Motor neuron (in vitro differentiated cells): ENCODE results near the gene CACNA1S. TPM values are rescaled to one million over a fixed set of nuclear protein-coding genes. Genes with fewer than 3 reads are reported as not detected.
A peak's percentile ranks its signal among the peaks of the same experiment; 100 is the strongest.

Source experiments
- ATAC-seq, 8 experiments: fragments of 200-7000 bp; cut with Tn5 transposase; replicated peaks in 6 of 8; 2 replicates each; pipeline ENCODE4 v1.8.0; 2021; ENCODE audit warnings: mild to moderate bottlenecking in 8 of 8, moderate library complexity in 8 of 8
- H3K27ac ChIP-seq, 2 donors: fragments of 250-450 bp; sonication (Bioruptor Pico); 2 replicates each; pipeline ENCODE4 v1.9.0; 2021; ENCODE audit warnings: antibody characterized with exemption in 2 of 2, mild to moderate bottlenecking in 2 of 2, moderate library complexity in 1 of 2
- H3K4me1 ChIP-seq, 2 donors: fragments of 250-450 bp; sonication (Bioruptor Pico); replicated peaks in 1 of 2; 2 replicates each; pipeline ENCODE4 v1.6.1; 2021; ENCODE audit warnings: antibody characterized with exemption in 2 of 2, mild to moderate bottlenecking in 2 of 2, moderate library complexity in 1 of 2
- H3K4me3 ChIP-seq, 5 donors: fragments of 250-450 bp; sonication (Bioruptor Pico); 2 replicates each; pipeline ENCODE4 v1.9.0; 2021; ENCODE audit warnings: antibody characterized with exemption in 5 of 5, mild to moderate bottlenecking in 5 of 5, moderate library complexity in 4 of 5
- WGBS, 10 experiments: fragments of 450-650 bp; shearing (Covaris generic); methylation state at CpG; one replicate each; pipeline ENCODE4 v1.0.0; 2022; 5-methylcytosine and 5-hydroxymethylcytosine counted together
- in situ Hi-C, 9 experiments: fragments of 400-800 bp; cut with MboI; loops; one replicate each; pipeline ENCODE4 v1.15.0; 2021; ENCODE audit warnings: low sequenced_read_pairs in 9 of 9, low pct_unique_long_range_greater_than_20kb in 2 of 9; ENCODE audit not compliant: unreplicated experiment in 9 of 9
- total RNA-seq, 8 experiments: library from RNA; unstranded; fragments of 300-600 nt; gene quantifications; 2 replicates each; pipeline versions ENCODE4 v1.2.3 to v1.2.4, GENCODE V29; 2022

Gene CACNA1S
- total RNA-seq, 8 experiments from 2014 or later: under 0.01 to 0.09 (median 0.04) TPM; not detected in 4

GRCh38 chr1:201110138-201110537, 2.1 kb downstream of the CACNA1S start:
- Histone ChIP-seq H3K4me3 (no peak overlapping the region), H3K27ac (no peak overlapping the region), H3K4me1 (peaks cover 23 to 30% of the 10 kb centered on the region in 2 donors)
- no peak for ATAC-seq
- in situ Hi-C loops: loop anchor here in 8 of 9 experiments (10.0 to 25.0 kb wide), 4 partner anchors 123 to 148 kb away; no protein-coding TSS in a partner anchor
- WGBS, 10 experiments: 72 to 100% (median 97%) methylated on average over 1 to 5 of the region's 10 CpGs; no CpG with 5 or more reads in 6 of the 10 experiments

DNA sequence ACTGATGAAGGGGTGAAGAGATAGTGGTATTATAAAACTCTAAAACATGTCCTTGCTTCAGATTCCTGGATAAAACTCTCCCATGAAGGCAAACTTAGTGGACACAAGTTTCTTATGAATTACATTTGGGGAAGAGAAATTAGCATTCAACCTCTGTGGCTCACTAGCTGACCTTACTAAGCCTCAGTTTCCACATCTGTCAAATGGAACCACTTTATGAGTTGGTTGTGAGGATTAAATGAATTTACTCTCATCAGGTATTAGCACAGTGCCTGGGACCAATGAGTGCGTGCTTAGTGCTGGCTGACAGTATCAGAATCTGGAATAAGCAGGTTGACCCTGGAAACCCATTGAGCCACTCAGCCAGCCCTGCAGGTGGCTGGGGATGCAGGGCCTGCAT, 2.6 kb downstream of the CACNA1S start:
- in situ Hi-C loops: loop anchor here in 8 of 9 experiments (10.0 to 25.0 kb wide), 4 partner anchors 122 to 147 kb away; no protein-coding TSS in a partner anchor
- 80 to 100% (median 100%) methylated on average over 1 of the region's 1 CpG; no CpG with 5 or more reads in 7 of the 10 experiments for WGBS, 10 experiments

DNA sequence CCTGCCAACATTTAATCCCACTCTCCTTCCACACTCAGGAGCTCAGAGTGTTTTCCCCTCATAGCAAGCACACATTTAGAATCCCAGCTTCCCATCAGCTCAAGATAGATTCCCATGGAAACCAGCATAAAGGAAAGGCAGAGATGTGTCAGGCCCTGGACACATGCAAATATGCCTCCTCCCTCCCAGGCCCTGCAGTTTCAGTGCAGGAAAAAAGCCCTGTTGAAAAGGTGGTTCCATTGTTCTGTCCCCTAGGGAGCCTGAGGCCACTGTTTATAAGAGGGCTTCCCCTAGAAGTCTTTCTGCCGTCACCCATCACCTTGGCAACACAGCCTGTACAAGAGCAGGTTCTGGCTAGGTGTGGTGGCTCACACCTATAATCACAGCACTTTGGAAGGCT, 3.6 kb downstream of the CACNA1S start:
- WGBS, 10 experiments: 0 to 17% (median 8%) methylated on average over 1 of the region's 1 CpG; no CpG with 5 or more reads in 7 of the 10 experiments
- Histone ChIP-seq H3K27ac (peak overlapping the region; percentile 36 to 51), H3K4me3 (no peak overlapping the region), H3K4me1 (peaks cover 23 to 30% of the 10 kb centered on the region in 2 donors)
- in situ Hi-C loops: loop anchor here in 3 of 9 experiments (25.0 kb wide), 2 partner anchors 121 to 146 kb away; no protein-coding TSS in a partner anchor
- peak in 7 of 8 experiments; percentile 52 to 97 (median 96) for ATAC-seq

More for the DNA sequence above, 2.6 kb downstream of the CACNA1S start:
- Histone ChIP-seq H3K4me1 (peaks cover 23 to 28% of the 10 kb centered on the region in 2 donors), H3K4me3 (no peak overlapping the region), H3K27ac (no peak overlapping the region)
- ATAC-seq: no peak

DNA sequence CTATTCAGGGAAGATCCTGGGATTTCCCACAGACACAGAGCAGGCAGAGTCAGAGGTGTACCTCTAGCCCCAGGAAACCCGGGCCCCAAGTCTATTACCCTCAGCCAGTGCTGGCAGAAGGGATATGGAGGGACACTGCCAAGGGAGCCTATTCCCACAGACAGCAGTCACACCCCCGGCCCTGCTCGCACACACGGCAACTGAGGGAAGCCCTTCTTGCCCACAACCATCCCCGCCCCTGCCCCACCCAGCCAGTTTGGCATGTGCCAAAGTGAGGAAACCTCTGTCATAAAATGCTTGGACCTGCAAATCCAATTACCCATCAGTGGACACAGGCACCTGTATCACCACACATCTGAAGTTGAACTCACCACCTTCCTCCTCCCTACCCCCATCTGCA, 6.5 kb downstream of the CACNA1S start:
- Histone ChIP-seq H3K4me3 (no peak overlapping the region), H3K27ac (no peak overlapping the region), H3K4me1 (peaks cover 25 to 27% of the 10 kb centered on the region in 2 donors)
- WGBS, 10 experiments: 60 to 97% (median 93%) methylated on average over 1 to 4 of the region's 5 CpGs; no CpG with 5 or more reads in 7 of the 10 experiments
- no peak for ATAC-seq
- in situ Hi-C loops: loop anchor here in 3 of 9 experiments (25.0 kb wide), 2 partner anchors 118 to 143 kb away; no protein-coding TSS in a partner anchor

DNA sequence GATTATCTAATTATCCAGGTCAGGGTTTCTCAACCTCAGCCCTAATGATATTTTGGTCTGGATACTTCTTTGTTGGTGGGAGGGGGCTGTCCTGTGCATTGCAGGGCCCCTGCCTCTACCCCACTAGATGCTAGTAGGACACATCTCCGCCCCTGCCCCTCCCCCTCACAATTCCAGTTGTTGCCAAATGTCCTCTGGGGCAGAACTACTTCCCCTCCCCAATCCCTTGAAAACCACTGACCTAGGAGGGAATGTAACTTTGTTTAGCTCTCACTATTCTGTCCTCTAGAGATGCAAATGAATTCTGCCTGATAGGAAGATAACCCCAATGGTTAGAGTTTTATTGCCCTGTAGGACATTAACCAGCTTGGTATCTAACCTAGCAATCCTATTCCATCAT, 8.1 kb downstream of the CACNA1S start:
- no peak overlapping the region for H3K27ac ChIP-seq
- peaks cover 40 to 42% of the 10 kb centered on the region in 2 donors for H3K4me1 ChIP-seq
- WGBS, 10 experiments: 0% methylated on average over 1 of the region's 1 CpG; no CpG with 5 or more reads in 9 of the 10 experiments
- H3K4me3 ChIP-seq: no peak overlapping the region
- ATAC-seq: no peak
- in situ Hi-C loops: loop anchor here in 3 of 9 experiments (25.0 kb wide), 2 partner anchors 117 to 142 kb away; no protein-coding TSS in a partner anchor

GRCh38 chr1:201103666-201104065, 8.6 kb downstream of the CACNA1S start:
- 0 to 85% (median 72%) methylated on average over 1 to 9 of the region's 9 CpGs; no CpG with 5 or more reads in 2 of the 10 experiments for WGBS, 10 experiments
- in situ Hi-C loops: loop anchor here in 3 of 9 experiments (25.0 kb wide), 2 partner anchors 116 to 141 kb away; no protein-coding TSS in a partner anchor
- no peak for ATAC-seq
- Histone ChIP-seq H3K27ac (no peak overlapping the region), H3K4me1 (peaks cover 41 to 43% of the 10 kb centered on the region in 2 donors), H3K4me3 (no peak overlapping the region)

- Histone ChIP-seq H3K4me1 (peaks cover 47 to 50% of the 10 kb centered on the region in 2 donors), H3K27ac (no peak overlapping the region), H3K4me3 (no peak overlapping the region)
- in situ Hi-C loops: loop anchor here in 3 of 9 experiments (25.0 kb wide), 2 partner anchors 113 to 138 kb away; no protein-coding TSS in a partner anchor
- 56 to 100% (median 81%) methylated on average over 2 to 12 of the region's 12 CpGs; no CpG with 5 or more reads in 1 of the 10 experiments for WGBS, 10 experiments
- ATAC-seq: no peak
These were observed 11.9 kb downstream of the CACNA1S start for GRCh38 chr1:201100169-201100930.

GRCh38 chr1:201098992-201099677, 13.1 kb downstream of the CACNA1S start:
- Histone ChIP-seq H3K4me1 (peaks cover 51 to 60% of the 10 kb centered on the region in 2 donors), H3K4me3 (no peak overlapping the region), H3K27ac (no peak overlapping the region)
- peak in 5 of 8 experiments; percentile 6 to 63 (median 47) for ATAC-seq
- 0 to 100% (median 65%) methylated on average over 1 to 4 of the region's 5 CpGs; no CpG with 5 or more reads in 1 of the 10 experiments for WGBS, 10 experiments
- in situ Hi-C loops: no loop called here

DNA sequence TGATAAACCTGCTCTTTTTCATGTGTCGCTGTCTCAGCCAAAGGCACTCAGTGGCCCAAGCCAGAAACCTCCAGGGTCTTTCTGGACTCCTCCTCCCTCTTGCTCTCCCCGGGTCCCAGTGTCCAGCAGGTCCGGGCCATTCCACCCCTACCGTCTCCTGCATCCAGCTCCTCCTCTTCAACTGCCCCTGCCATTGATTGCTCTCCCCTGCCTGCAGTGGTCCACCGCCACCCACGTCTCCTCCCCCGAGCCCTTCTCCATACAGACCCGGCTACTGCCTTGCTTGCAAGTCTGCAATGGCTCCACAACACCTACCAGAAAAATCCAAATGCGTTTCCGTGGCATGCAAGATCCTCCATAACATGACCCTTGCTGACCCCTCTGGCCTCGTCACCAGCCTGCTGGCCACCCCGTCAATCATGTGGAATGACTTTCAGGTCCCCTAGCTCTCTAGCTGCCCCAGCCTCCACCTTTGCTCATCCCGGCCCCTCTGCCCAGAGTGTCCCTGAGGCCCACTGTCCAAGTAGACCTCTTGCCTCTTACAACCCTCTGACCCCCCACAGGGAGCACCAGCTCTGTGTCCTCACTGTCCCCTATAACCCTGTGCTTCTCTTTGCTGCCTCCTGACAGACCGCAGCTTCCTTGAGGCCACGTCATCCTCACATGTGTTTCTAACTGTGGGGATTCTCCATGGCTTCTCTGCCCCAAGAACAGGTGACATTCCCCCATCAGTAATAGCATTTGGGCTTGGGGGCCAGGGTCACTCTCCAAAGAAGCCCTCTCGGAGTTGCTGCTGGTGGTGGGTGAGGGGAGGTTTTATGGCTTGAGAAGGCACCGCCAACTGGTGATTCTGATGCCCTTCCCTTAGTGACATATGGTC, 15.0 kb downstream of the CACNA1S start:
- no peak overlapping the region for H3K4me3 ChIP-seq
- H3K27ac ChIP-seq: no peak overlapping the region
- in situ Hi-C loops: no loop called here
- peak in 5 of 8 experiments; percentile 9 to 77 (median 69) for ATAC-seq
- 17 to 89% (median 65%) methylated on average over 1 to 13 of the region's 17 CpGs; no CpG with 5 or more reads in 1 of the 10 experiments for WGBS, 10 experiments
- H3K4me1 ChIP-seq: peaks cover 49 to 58% of the 10 kb centered on the region in 2 donors

- peak in 5 of 8 experiments; percentile 64 to 90 (median 71) for ATAC-seq
These were observed 16.2 kb downstream of the CACNA1S start for GRCh38 chr1:201096041-201096461.

GRCh38 chr1:201095581-201095980, 16.6 kb downstream of the CACNA1S start:
- peaks cover 49 to 55% of the 10 kb centered on the region in 2 donors for H3K4me1 ChIP-seq
- H3K4me3 ChIP-seq: no peak overlapping the region
- in situ Hi-C loops: no loop called here
- WGBS, 10 experiments: 60 to 100% (median 82%) methylated on average over 1 to 2 of the region's 2 CpGs; no CpG with 5 or more reads in 2 of the 10 experiments
- no peak for ATAC-seq
- H3K27ac ChIP-seq: peak overlapping the region in 1 of 2 donors; percentile 39

More at GRCh38 chr1:201096041-201096461, 16.2 kb downstream of the CACNA1S start:
- H3K27ac ChIP-seq: peak overlapping the region in 1 of 2 donors; percentile 39
- H3K4me1 ChIP-seq: peaks cover 49 to 58% of the 10 kb centered on the region in 2 donors
- 40 to 94% (median 70%) methylated on average over 2 to 3 of the region's 5 CpGs; no CpG with 5 or more reads in 6 of the 10 experiments for WGBS, 10 experiments
- in situ Hi-C loops: no loop called here
- H3K4me3 ChIP-seq: no peak overlapping the region
